WTC11 (cell line): ENCODE data around the gene PCSK7. TPM values are rescaled to one million over a fixed set of nuclear protein-coding genes. Genes with fewer than 3 reads are reported as not detected.

Experiments used
- ATAC-seq: fragments of 200-7000 bp; cut with Tn5 transposase; 2 replicates; pipeline ENCODE4 v1.10.0; 2021; ENCODE audit warnings: mild to moderate bottlenecking, moderate library complexity
- CTCF ChIA-PET: fragments of 300-600 bp; sonication (Branson Sonifier 250); formaldehyde crosslinking; loops from one replicate; lab custom pipeline; 2021; ENCODE audit warnings: antibody characterized with exemption; lab: Charles Lee
- POLR2A ChIA-PET: fragments of 350-600 bp; sonication (Branson Sonifier 250); formaldehyde crosslinking; loops from one replicate; lab custom pipeline; 2021; ENCODE audit warnings: antibody characterized with exemption; lab: Charles Lee
- DNase-seq: peaks from one replicate; pipeline ENCODE4 v3.0.0; 2021; ENCODE audit warnings: low spot score
- H3K27ac Mint-ChIP-seq: 2 replicates; pipeline ENCODE4 v1.8.0; 2021; ENCODE audit warnings: mixed read lengths
- H3K27me3 Mint-ChIP-seq: 2 replicates; pipeline ENCODE4 v1.8.0; 2021; ENCODE audit warnings: low read depth, mild to moderate bottlenecking, moderate library complexity, mixed read lengths
- H3K36me3 Mint-ChIP-seq: 2 replicates; pipeline ENCODE4 v1.8.0; 2021; ENCODE audit warnings: mixed read lengths
- H3K4me1 Mint-ChIP-seq: 2 replicates; pipeline ENCODE4 v1.8.0; 2022; ENCODE audit warnings: mixed read lengths
- H3K4me3 Mint-ChIP-seq: 2 replicates; pipeline ENCODE4 v1.8.0; 2021; ENCODE audit warnings: mild to moderate bottlenecking, moderate library complexity, mixed read lengths
- H3K9me3 Mint-ChIP-seq: 2 replicates; pipeline ENCODE4 v1.8.0; 2021; ENCODE audit warnings: mixed read lengths
- IRF2 ChIP-seq: sonication (generic); formaldehyde crosslinking; IDR thresholded peaks from 2 replicates; pipeline ENCODE4 v1.8.0; 2022; ENCODE audit warnings: low read depth, missing genetic modification reagents, borderline replicate concordance
- JUN ChIP-seq: sonication (generic); formaldehyde crosslinking; IDR thresholded peaks from 2 replicates; pipeline ENCODE4 v1.8.0; 2023; ENCODE audit warnings: mild to moderate bottlenecking, missing genetic modification reagents
- NFATC4 ChIP-seq: fragments of 250-450 bp; sonication (Bioruptor Pico); IDR thresholded peaks from 2 replicates; pipeline ENCODE4 v1.9.0; 2021; ENCODE audit warnings: mild to moderate bottlenecking
- NFYB ChIP-seq: sonication (generic); formaldehyde crosslinking; conservative IDR thresholded peaks from 2 replicates; pipeline ENCODE4 v1.8.0; 2022; ENCODE audit warnings: low read depth, missing genetic modification reagents
- NR1H2 ChIP-seq: sonication (generic); formaldehyde crosslinking; IDR thresholded peaks from 2 replicates; pipeline ENCODE4 v1.9.0; 2021; ENCODE audit warnings: mild to moderate bottlenecking, moderate library complexity, missing genetic modification reagents
- RORB ChIP-seq: fragments of 250-450 bp; sonication (Bioruptor Pico); IDR thresholded peaks from 2 replicates; pipeline ENCODE4 v1.9.0; 2021; ENCODE audit warnings: mild to moderate bottlenecking
- SOX15 ChIP-seq: fragments of 250-450 bp; sonication (Bioruptor Pico); IDR thresholded peaks from 2 replicates; pipeline ENCODE4 v1.9.0; 2021; ENCODE audit warnings: mild to moderate bottlenecking
- SP1 ChIP-seq: sonication (generic); formaldehyde crosslinking; conservative IDR thresholded peaks from 2 replicates; pipeline ENCODE4 v1.8.1; 2022; ENCODE audit warnings: missing genetic modification reagents
- TCF7 ChIP-seq: sonication (generic); formaldehyde crosslinking; IDR thresholded peaks from 2 replicates; pipeline ENCODE4 v1.8.0; 2022; ENCODE audit warnings: mild to moderate bottlenecking, low read depth, missing genetic modification reagents, moderate library complexity
- ZNF263 ChIP-seq: sonication (generic); formaldehyde crosslinking; IDR thresholded peaks from 2 replicates; pipeline ENCODE4 v1.8.1; 2022; ENCODE audit warnings: low read depth, mild to moderate bottlenecking, moderate library complexity, missing genetic modification reagents
- total RNA-seq: library from RNA; stranded (reverse); gene quantifications from 3 replicates; pipeline ENCODE4 v1.2.3, GENCODE V29; 2021
- TF ChIP-seq, protein P1 (sequence below): sonication (generic); formaldehyde crosslinking; conservative IDR thresholded peaks from 2 replicates; pipeline ENCODE4 v1.8.1; 2023; ENCODE audit warnings: mild to moderate bottlenecking, low read depth, missing genetic modification reagents, moderate library complexity
- TF ChIP-seq, protein P2 (sequence below): fragments of 200-600 bp; IDR thresholded peaks from 2 replicates; pipeline ENCODE4 v1.8.0; 2022; ENCODE audit warnings: antibody characterized with exemption
- TF ChIP-seq, protein P3 (sequence below): sonication (generic); formaldehyde crosslinking; IDR thresholded peaks from 2 replicates; pipeline ENCODE4 v1.8.1; 2022; ENCODE audit warnings: mild to moderate bottlenecking, moderate library complexity, missing genetic modification reagents
- TF ChIP-seq, protein P4 (sequence below): fragments of 250-450 bp; sonication (Bioruptor Pico); IDR thresholded peaks from 2 replicates; pipeline ENCODE4 v2.1.2; 2022; ENCODE audit warnings: mild to moderate bottlenecking, moderate library complexity
- TF ChIP-seq, protein P5 (sequence below): sonication (generic); formaldehyde crosslinking; IDR thresholded peaks from 2 replicates; pipeline ENCODE4 v1.8.1; 2023; ENCODE audit warnings: mild to moderate bottlenecking, missing genetic modification reagents
- TF ChIP-seq, protein P6 (sequence below): sonication (generic); formaldehyde crosslinking; IDR thresholded peaks from 2 replicates; pipeline ENCODE4 v1.8.1; 2023; ENCODE audit warnings: mild to moderate bottlenecking, missing genetic modification reagents, moderate library complexity
- TF ChIP-seq, protein P7 (sequence below): sonication (generic); formaldehyde crosslinking; IDR thresholded peaks from 2 replicates; pipeline ENCODE4 v1.8.1; 2023; ENCODE audit warnings: mild to moderate bottlenecking, missing genetic modification reagents
- TF ChIP-seq, protein P8 (sequence below): fragments of 250-450 bp; sonication (Bioruptor Pico); IDR thresholded peaks from 2 replicates; pipeline ENCODE4 v1.9.0; 2021; ENCODE audit warnings: mild to moderate bottlenecking
- TF ChIP-seq, protein P9 (sequence below): sonication (generic); formaldehyde crosslinking; IDR thresholded peaks from 2 replicates; pipeline ENCODE4 v1.8.1; 2022; ENCODE audit warnings: missing genetic modification reagents, borderline replicate concordance
- TF ChIP-seq, protein P10 (sequence below): sonication (generic); formaldehyde crosslinking; IDR thresholded peaks from 2 replicates; pipeline ENCODE4 v1.8.0; 2023; ENCODE audit warnings: mild to moderate bottlenecking, missing genetic modification reagents

PCSK7 gene
- total RNA-seq, 1 experiment from 2014 or later, result 48.9 TPM

DNA sequence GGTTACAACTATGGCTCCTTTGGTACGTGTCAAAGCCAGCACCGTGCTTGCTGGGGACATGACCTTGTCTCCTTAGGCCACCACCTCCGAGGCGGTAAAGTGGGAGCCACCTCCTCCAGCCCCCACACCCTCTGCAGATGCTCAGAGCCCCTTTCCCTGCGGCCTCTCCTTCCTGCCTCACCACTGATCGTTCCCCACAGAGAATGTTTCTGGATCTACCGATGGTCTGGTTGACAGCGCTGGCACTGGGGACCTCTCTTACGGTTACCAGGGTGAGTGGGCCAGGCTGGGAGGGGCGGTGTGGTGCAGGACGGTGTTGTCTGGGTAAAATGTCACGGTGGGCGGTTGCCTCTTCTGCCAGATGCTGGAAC is 44.5 kb downstream of the PCSK7 start (continued):
- TF ChIP-seq, protein P1, sequence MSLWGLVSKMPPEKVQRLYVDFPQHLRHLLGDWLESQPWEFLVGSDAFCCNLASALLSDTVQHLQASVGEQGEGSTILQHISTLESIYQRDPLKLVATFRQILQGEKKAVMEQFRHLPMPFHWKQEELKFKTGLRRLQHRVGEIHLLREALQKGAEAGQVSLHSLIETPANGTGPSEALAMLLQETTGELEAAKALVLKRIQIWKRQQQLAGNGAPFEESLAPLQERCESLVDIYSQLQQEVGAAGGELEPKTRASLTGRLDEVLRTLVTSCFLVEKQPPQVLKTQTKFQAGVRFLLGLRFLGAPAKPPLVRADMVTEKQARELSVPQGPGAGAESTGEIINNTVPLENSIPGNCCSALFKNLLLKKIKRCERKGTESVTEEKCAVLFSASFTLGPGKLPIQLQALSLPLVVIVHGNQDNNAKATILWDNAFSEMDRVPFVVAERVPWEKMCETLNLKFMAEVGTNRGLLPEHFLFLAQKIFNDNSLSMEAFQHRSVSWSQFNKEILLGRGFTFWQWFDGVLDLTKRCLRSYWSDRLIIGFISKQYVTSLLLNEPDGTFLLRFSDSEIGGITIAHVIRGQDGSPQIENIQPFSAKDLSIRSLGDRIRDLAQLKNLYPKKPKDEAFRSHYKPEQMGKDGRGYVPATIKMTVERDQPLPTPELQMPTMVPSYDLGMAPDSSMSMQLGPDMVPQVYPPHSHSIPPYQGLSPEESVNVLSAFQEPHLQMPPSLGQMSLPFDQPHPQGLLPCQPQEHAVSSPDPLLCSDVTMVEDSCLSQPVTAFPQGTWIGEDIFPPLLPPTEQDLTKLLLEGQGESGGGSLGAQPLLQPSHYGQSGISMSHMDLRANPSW (CRISPR knock-in tag), result no peak
- TF ChIP-seq, protein P2, sequence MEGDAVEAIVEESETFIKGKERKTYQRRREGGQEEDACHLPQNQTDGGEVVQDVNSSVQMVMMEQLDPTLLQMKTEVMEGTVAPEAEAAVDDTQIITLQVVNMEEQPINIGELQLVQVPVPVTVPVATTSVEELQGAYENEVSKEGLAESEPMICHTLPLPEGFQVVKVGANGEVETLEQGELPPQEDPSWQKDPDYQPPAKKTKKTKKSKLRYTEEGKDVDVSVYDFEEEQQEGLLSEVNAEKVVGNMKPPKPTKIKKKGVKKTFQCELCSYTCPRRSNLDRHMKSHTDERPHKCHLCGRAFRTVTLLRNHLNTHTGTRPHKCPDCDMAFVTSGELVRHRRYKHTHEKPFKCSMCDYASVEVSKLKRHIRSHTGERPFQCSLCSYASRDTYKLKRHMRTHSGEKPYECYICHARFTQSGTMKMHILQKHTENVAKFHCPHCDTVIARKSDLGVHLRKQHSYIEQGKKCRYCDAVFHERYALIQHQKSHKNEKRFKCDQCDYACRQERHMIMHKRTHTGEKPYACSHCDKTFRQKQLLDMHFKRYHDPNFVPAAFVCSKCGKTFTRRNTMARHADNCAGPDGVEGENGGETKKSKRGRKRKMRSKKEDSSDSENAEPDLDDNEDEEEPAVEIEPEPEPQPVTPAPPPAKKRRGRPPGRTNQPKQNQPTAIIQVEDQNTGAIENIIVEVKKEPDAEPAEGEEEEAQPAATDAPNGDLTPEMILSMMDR, result no peak
- TF ChIP-seq, protein P3, sequence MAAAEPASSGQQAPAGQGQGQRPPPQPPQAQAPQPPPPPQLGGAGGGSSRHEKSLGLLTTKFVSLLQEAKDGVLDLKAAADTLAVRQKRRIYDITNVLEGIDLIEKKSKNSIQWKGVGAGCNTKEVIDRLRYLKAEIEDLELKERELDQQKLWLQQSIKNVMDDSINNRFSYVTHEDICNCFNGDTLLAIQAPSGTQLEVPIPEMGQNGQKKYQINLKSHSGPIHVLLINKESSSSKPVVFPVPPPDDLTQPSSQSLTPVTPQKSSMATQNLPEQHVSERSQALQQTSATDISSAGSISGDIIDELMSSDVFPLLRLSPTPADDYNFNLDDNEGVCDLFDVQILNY (CRISPR knock-in tag), result no peak
- TF ChIP-seq TCF7 (CRISPR knock-in tag), result no peak
- no peak for TF ChIP-seq NR1H2
- TF ChIP-seq, protein P4, sequence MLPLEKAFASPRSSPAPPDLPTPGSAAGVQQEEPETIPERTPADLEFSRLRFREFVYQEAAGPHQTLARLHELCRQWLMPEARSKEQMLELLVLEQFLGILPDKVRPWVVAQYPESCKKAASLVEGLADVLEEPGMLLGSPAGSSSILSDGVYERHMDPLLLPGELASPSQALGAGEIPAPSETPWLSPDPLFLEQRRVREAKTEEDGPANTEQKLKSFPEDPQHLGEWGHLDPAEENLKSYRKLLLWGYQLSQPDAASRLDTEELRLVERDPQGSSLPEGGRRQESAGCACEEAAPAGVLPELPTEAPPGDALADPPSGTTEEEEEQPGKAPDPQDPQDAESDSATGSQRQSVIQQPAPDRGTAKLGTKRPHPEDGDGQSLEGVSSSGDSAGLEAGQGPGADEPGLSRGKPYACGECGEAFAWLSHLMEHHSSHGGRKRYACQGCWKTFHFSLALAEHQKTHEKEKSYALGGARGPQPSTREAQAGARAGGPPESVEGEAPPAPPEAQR (CRISPR knock-in tag), result no peak
- TF ChIP-seq, protein P5, sequence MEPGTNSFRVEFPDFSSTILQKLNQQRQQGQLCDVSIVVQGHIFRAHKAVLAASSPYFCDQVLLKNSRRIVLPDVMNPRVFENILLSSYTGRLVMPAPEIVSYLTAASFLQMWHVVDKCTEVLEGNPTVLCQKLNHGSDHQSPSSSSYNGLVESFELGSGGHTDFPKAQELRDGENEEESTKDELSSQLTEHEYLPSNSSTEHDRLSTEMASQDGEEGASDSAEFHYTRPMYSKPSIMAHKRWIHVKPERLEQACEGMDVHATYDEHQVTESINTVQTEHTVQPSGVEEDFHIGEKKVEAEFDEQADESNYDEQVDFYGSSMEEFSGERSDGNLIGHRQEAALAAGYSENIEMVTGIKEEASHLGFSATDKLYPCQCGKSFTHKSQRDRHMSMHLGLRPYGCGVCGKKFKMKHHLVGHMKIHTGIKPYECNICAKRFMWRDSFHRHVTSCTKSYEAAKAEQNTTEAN, result no peak
- no peak for TF ChIP-seq SP1 (CRISPR knock-in tag)
- TF ChIP-seq JUN (CRISPR knock-in tag), result no peak
- TF ChIP-seq NFYB (CRISPR knock-in tag), result no peak

DNA sequence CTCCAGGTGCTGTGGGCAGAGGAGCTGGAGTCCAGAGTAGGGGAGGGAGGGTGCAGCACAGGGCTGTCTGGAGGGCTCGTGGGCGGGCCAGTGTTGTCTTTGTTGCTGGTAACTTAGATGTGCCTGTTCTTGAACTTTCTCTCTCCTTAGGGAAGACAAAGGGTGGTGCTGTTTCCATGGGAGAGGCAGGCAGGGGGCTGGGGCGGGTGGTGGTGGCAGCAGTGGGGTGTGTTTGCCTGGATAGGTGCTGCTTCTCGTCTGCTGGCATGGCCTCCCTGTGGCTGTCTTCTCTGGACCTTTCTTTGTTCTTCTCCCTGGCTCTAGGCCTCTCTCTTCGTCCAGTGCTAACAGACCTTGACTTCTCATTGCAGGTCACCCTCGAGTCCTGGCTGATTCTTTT is 44.9 kb downstream of the PCSK7 start:
- Mint-ChIP-seq H3K27ac (0 out of 2 replicates have a peak overlapping the region, but pooled peaks have one; percentile 49), H3K9me3 (no peaks in the 10 kb centered on the region), H3K36me3 (peaks cover 7% of the 10 kb centered on the region; the same call in 1 of the 2 replicates), H3K4me1 (no peaks in the 10 kb centered on the region), H3K4me3 (no peak overlapping the region), H3K27me3 (no peaks in the 10 kb centered on the region)
- ChIA-PET CTCF (no interaction called here), POLR2A (no interaction called here)
- DNase-seq, result no peak
- no peak for ATAC-seq
- TF ChIP-seq NFATC4 (CRISPR knock-in tag) (no peak), ZNF263 (CRISPR knock-in tag) (no peak), IRF2 (no peak), RORB (CRISPR knock-in tag) (no peak), SOX15 (no peak)
- TF ChIP-seq, protein P6, sequence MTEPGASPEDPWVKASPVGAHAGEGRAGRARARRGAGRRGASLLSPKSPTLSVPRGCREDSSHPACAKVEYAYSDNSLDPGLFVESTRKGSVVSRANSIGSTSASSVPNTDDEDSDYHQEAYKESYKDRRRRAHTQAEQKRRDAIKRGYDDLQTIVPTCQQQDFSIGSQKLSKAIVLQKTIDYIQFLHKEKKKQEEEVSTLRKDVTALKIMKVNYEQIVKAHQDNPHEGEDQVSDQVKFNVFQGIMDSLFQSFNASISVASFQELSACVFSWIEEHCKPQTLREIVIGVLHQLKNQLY (CRISPR knock-in tag), result no peak
- TF ChIP-seq, protein P7, sequence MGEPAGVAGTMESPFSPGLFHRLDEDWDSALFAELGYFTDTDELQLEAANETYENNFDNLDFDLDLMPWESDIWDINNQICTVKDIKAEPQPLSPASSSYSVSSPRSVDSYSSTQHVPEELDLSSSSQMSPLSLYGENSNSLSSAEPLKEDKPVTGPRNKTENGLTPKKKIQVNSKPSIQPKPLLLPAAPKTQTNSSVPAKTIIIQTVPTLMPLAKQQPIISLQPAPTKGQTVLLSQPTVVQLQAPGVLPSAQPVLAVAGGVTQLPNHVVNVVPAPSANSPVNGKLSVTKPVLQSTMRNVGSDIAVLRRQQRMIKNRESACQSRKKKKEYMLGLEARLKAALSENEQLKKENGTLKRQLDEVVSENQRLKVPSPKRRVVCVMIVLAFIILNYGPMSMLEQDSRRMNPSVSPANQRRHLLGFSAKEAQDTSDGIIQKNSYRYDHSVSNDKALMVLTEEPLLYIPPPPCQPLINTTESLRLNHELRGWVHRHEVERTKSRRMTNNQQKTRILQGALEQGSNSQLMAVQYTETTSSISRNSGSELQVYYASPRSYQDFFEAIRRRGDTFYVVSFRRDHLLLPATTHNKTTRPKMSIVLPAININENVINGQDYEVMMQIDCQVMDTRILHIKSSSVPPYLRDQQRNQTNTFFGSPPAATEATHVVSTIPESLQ, result no peak
- TF ChIP-seq, protein P8, sequence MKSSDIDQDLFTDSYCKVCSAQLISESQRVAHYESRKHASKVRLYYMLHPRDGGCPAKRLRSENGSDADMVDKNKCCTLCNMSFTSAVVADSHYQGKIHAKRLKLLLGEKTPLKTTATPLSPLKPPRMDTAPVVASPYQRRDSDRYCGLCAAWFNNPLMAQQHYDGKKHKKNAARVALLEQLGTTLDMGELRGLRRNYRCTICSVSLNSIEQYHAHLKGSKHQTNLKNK (CRISPR knock-in tag), result no peak
- TF ChIP-seq, protein P9, sequence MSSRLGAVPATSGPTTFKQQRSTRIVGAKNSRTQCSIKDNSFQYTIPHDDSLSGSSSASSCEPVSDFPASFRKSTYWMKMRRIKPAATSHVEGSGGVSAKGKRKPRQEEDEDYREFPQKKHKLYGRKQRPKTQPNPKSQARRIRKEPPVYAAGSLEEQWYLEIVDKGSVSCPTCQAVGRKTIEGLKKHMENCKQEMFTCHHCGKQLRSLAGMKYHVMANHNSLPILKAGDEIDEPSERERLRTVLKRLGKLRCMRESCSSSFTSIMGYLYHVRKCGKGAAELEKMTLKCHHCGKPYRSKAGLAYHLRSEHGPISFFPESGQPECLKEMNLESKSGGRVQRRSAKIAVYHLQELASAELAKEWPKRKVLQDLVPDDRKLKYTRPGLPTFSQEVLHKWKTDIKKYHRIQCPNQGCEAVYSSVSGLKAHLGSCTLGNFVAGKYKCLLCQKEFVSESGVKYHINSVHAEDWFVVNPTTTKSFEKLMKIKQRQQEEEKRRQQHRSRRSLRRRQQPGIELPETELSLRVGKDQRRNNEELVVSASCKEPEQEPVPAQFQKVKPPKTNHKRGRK (CRISPR knock-in tag), result no peak
- TF ChIP-seq, protein P10, sequence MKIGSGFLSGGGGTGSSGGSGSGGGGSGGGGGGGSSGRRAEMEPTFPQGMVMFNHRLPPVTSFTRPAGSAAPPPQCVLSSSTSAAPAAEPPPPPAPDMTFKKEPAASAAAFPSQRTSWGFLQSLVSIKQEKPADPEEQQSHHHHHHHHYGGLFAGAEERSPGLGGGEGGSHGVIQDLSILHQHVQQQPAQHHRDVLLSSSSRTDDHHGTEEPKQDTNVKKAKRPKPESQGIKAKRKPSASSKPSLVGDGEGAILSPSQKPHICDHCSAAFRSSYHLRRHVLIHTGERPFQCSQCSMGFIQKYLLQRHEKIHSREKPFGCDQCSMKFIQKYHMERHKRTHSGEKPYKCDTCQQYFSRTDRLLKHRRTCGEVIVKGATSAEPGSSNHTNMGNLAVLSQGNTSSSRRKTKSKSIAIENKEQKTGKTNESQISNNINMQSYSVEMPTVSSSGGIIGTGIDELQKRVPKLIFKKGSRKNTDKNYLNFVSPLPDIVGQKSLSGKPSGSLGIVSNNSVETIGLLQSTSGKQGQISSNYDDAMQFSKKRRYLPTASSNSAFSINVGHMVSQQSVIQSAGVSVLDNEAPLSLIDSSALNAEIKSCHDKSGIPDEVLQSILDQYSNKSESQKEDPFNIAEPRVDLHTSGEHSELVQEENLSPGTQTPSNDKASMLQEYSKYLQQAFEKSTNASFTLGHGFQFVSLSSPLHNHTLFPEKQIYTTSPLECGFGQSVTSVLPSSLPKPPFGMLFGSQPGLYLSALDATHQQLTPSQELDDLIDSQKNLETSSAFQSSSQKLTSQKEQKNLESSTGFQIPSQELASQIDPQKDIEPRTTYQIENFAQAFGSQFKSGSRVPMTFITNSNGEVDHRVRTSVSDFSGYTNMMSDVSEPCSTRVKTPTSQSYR (CRISPR knock-in tag), result no peak
